Liver (tissue), 9 donors: Measurements from ENCODE around the gene EVL. TPM values are rescaled to one million over a fixed set of nuclear protein-coding genes. Genes with fewer than 3 reads are reported as not detected.

Experiments used
- DNase-seq: peaks from one replicate; pipeline ENCODE4 v3.0.0-alpha.2; 2017; ENCODE audit warnings: low spot score
- H3K27ac ChIP-seq, 2 donors: one replicate each; pipeline ENCODE4 v1.7.0; 2013; ENCODE audit warnings: inconsistent platforms in 2 of 2, low read length in 2 of 2, control low read depth in 1 of 2, low read depth in 1 of 2, mild to moderate bottlenecking in 1 of 2
- H3K27me3 ChIP-seq, 4 donors: one replicate each; pipeline versions ENCODE4 v1.6.1 to v1.7.0; 2013; ENCODE audit warnings: low read length in 3 of 4, inconsistent platforms in 1 of 4, mild to moderate bottlenecking in 1 of 4, moderate library complexity in 1 of 4; ENCODE audit not compliant: control insufficient read depth in 4 of 4, insufficient read depth in 4 of 4
- H3K36me3 ChIP-seq, 4 donors: one replicate each; pipeline versions ENCODE4 v1.6.1 to v1.7.0; 2013; ENCODE audit warnings: low read length in 3 of 4, mild to moderate bottlenecking in 3 of 4, low read depth in 1 of 4, moderate library complexity in 1 of 4; ENCODE audit not compliant: control insufficient read depth in 4 of 4, insufficient read depth in 3 of 4
- H3K4me1 ChIP-seq, 4 donors: one replicate each; pipeline versions ENCODE4 v1.6.1 to v1.7.0; 2013; ENCODE audit warnings: low read length in 3 of 4, mild to moderate bottlenecking in 3 of 4, moderate library complexity in 1 of 4; ENCODE audit not compliant: control insufficient read depth in 4 of 4, insufficient read depth in 4 of 4
- H3K4me3 ChIP-seq, 3 donors: one replicate each; pipeline versions ENCODE4 v1.6.1 to v1.7.0; 2013; ENCODE audit warnings: low read length in 3 of 3, control low read depth in 1 of 3, low read depth in 1 of 3, mild to moderate bottlenecking in 1 of 3
- H3K9ac ChIP-seq, 2 donors: one replicate each; pipeline ENCODE4 v1.7.0; 2013; ENCODE audit warnings: low read length in 2 of 2, mild to moderate bottlenecking in 2 of 2, moderate library complexity in 2 of 2, control low read depth in 1 of 2, low read depth in 1 of 2
- H3K9me3 ChIP-seq, 4 donors: one replicate each; pipeline versions ENCODE4 v1.6.1 to v1.7.0; 2013; ENCODE audit warnings: low read length in 3 of 4; ENCODE audit not compliant: control insufficient read depth in 4 of 4
- ATF3 ChIP-seq: IDR thresholded peaks from 2 replicates; pipeline ENCODE4 v1.6.1; 2016; ENCODE audit warnings: antibody characterized with exemption
- CTCF ChIP-seq: fragments of 150-350 bp; IDR thresholded peaks from 2 replicates; pipeline ENCODE4 v1.5.1; 2017; ENCODE audit warnings: improper control_type of control experiment, low read depth, low read length; ENCODE audit not compliant: missing input control
- EGR1 ChIP-seq, 2 donors: IDR thresholded peaks; 2 replicates each; pipeline ENCODE4 v1.6.1; 2016 to 2018; ENCODE audit warnings: antibody characterized with exemption in 2 of 2, low read depth in 2 of 2
- FOXA1 ChIP-seq: IDR thresholded peaks from 2 replicates; pipeline ENCODE4 v1.6.1; 2016; ENCODE audit warnings: antibody characterized with exemption
- FOXA2 ChIP-seq: IDR thresholded peaks from 2 replicates; pipeline ENCODE4 v1.6.1; 2016; ENCODE audit warnings: antibody characterized with exemption
- GABPA ChIP-seq, 2 donors: IDR thresholded peaks in 1 of 2; conservative IDR thresholded peaks in 1 of 2; 2 replicates each; pipeline ENCODE4 v1.6.1; 2016; ENCODE audit warnings: antibody characterized with exemption in 2 of 2, mild to moderate bottlenecking in 1 of 2, moderate library complexity in 1 of 2
- HNF4A ChIP-seq, 2 donors: conservative IDR thresholded peaks; 2 replicates each; pipeline ENCODE4 v1.6.1; 2016; ENCODE audit warnings: antibody characterized with exemption in 2 of 2, mild to moderate bottlenecking in 2 of 2
- HNF4G ChIP-seq: IDR thresholded peaks from 2 replicates; pipeline ENCODE4 v1.6.1; 2016; ENCODE audit warnings: antibody characterized with exemption
- JUND ChIP-seq, 2 donors: IDR thresholded peaks; 2 replicates each; pipeline ENCODE4 v1.6.1; 2016; ENCODE audit warnings: antibody characterized with exemption in 2 of 2
- NR2F2 ChIP-seq: IDR thresholded peaks from 2 replicates; pipeline ENCODE4 v1.6.1; 2016; ENCODE audit warnings: antibody characterized with exemption
- RAD21 ChIP-seq, 2 donors: IDR thresholded peaks; 2 replicates each; pipeline ENCODE4 v1.6.1; 2016; ENCODE audit warnings: antibody characterized with exemption in 2 of 2, mild to moderate bottlenecking in 2 of 2
- RXRA ChIP-seq, 2 donors: IDR thresholded peaks; 2 replicates each; pipeline ENCODE4 v1.6.1; 2017 to 2018; ENCODE audit warnings: antibody characterized with exemption in 2 of 2, mild to moderate bottlenecking in 1 of 2
- SP1 ChIP-seq: IDR thresholded peaks from 2 replicates; pipeline ENCODE4 v1.6.1; 2018; ENCODE audit warnings: antibody characterized with exemption, mild to moderate bottlenecking
- TAF1 ChIP-seq: conservative IDR thresholded peaks from 2 replicates; pipeline ENCODE4 v1.6.1; 2016; ENCODE audit warnings: antibody characterized with exemption, mild to moderate bottlenecking
- YY1 ChIP-seq: IDR thresholded peaks from 2 replicates; pipeline ENCODE4 v1.6.1; 2016; ENCODE audit warnings: antibody characterized with exemption, mild to moderate bottlenecking
- WGBS: extraction: QIAGEN DNeasy Blood & Tissue Kit; methylation state at CpG from one replicate; pipeline ENCODE4 v1.1.7; 2013; 5-methylcytosine and 5-hydroxymethylcytosine counted together
- polyA plus RNA-seq, 2 donors: library from polyadenylated mRNA; stranded (reverse) in 1 of 2; unstranded in 1 of 2; fragments of 200-250 nt in 1 of 2; fragments of >200 nt in 1 of 2; fragmentation: Nextera tagmentation in 1 of 2; extraction: Ambion mirVana in 1 of 2; gene quantifications; one replicate each; pipeline versions ENCODE4 v1.2.1 to v1.2.3, GENCODE V29; 2013 to 2015
- total RNA-seq, 2 donors: library from RNA; depleted of rRNA; stranded (reverse); fragments of >200 nt; gene quantifications; one replicate each; pipeline ENCODE4 v1.2.3, GENCODE V29; 2014
- TF ChIP-seq, protein P1 (sequence below): IDR thresholded peaks from 2 replicates; pipeline ENCODE4 v1.6.1; 2016; ENCODE audit warnings: antibody characterized with exemption
- TF ChIP-seq, protein P2 (sequence below): IDR thresholded peaks from 2 replicates; pipeline ENCODE4 v1.6.1; 2016; ENCODE audit warnings: antibody characterized with exemption, mild to moderate bottlenecking
- TF ChIP-seq, protein P3 (sequence below): IDR thresholded peaks from 2 replicates; pipeline ENCODE4 v1.6.1; 2016; ENCODE audit warnings: antibody characterized with exemption
- donor health status: healthy.
- donor health status: healthy.
- donor health status: healthy.
- donor health status: healthy.
- donor health status: healthy.

EVL gene
- total and polyA plus RNA-seq, 4 donors, result 11.3 to 85.9 (median 33.9) TPM

DNA sequence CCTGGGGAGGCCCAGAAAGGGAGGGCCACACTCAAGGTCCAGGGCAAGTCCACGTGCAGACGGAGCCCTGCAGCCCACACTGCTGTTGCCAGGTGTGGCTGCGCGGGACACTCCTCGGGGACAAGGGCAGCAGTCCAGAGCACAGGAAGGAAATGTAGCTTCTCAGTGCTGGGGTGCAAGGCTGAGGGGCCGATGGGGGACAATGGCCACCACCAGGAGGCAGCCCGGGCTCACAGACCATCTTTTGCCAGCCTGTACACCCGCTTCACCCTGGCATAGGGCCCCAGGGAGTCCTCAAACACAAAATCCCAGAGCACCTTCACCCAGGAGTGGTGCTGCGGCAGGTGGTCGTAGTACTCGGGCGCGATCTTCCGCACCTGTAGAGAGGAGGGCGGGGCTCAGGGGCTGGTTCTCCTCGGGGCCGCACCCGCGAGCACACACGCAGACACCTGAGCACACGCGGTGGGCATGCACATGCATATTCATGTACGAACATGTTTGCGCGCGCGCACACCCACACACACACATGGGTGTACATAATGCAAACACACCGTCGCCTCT is 81.4 kb downstream of the EVL start:
- H3K4me1 ChIP-seq, result peaks cover 3 to 19% (median 7%) of the 10 kb centered on the region in 4 donors
- peaks cover 0 to 2% (median 0%) of the 10 kb centered on the region in 4 donors for H3K36me3 ChIP-seq
- WGBS, result 88% methylated on average over 29 of the region's 29 CpGs
- TF ChIP-seq EGR1 (IDR thresholded peaks at IDR 0.05; ENCODE audit: low read depth in 2 of 2) (no peak), HNF4A (conservative IDR thresholded peaks at IDR 0.05) (no peak), YY1 (no peak), RXRA (IDR thresholded peaks at IDR 0.05) (no peak), HNF4G (no peak)
- H3K9me3 ChIP-seq, result no peaks in the 10 kb centered on the region
- no peak overlapping the region for H3K27ac ChIP-seq
- no peak for DNase-seq
- H3K9ac ChIP-seq, result no peak overlapping the region
- no peaks in the 10 kb centered on the region for H3K27me3 ChIP-seq
- H3K4me3 ChIP-seq, result no peak overlapping the region

DNA sequence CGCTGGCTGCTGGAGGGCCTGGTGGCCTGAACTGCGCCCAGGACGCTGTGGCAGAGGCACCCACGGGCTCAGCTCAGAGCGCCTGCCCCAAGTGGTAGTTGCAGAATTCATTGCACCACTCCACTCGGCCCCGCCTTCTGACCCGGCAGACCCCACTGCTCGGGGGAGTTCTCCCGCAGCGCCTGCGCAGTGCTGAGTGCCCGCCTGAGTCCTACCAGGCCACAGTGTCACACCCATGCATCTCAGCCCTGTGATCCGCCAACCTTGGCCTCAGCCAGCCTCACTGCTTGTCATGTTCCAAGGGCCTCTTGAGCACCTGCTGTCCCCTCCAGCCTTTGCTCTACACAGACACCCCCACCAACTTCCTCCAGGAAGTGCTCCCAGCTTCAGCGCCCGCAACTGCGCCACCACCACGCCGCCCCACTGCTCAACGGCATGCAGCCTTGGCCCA is 82.0 kb downstream of the EVL start:
- no peak for TF ChIP-seq NR2F2
- TF ChIP-seq FOXA2, result no peak
- TF ChIP-seq YY1, result no peak
- TF ChIP-seq CTCF, result no peak
- TF ChIP-seq TAF1, result no peak
- TF ChIP-seq HNF4A (conservative IDR thresholded peaks at IDR 0.05), result no peak
- no peak for TF ChIP-seq RXRA (IDR thresholded peaks at IDR 0.05)
- TF ChIP-seq RAD21 (IDR thresholded peaks at IDR 0.05), result no peak
- no peak for TF ChIP-seq HNF4G
- TF ChIP-seq, protein P1, sequence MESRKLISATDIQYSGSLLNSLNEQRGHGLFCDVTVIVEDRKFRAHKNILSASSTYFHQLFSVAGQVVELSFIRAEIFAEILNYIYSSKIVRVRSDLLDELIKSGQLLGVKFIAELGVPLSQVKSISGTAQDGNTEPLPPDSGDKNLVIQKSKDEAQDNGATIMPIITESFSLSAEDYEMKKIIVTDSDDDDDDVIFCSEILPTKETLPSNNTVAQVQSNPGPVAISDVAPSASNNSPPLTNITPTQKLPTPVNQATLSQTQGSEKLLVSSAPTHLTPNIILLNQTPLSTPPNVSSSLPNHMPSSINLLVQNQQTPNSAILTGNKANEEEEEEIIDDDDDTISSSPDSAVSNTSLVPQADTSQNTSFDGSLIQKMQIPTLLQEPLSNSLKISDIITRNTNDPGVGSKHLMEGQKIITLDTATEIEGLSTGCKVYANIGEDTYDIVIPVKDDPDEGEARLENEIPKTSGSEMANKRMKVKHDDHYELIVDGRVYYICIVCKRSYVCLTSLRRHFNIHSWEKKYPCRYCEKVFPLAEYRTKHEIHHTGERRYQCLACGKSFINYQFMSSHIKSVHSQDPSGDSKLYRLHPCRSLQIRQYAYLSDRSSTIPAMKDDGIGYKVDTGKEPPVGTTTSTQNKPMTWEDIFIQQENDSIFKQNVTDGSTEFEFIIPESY, result no peak
- no peak for TF ChIP-seq GABPA (IDR thresholded peaks at IDR 0.05 in 1 of 2, conservative IDR thresholded peaks at IDR 0.05 in 1 of 2)
- no peak for TF ChIP-seq FOXA1
- no peak for TF ChIP-seq EGR1 (IDR thresholded peaks at IDR 0.05; ENCODE audit: low read depth in 2 of 2)
- TF ChIP-seq ATF3, result no peak
- TF ChIP-seq, protein P2, sequence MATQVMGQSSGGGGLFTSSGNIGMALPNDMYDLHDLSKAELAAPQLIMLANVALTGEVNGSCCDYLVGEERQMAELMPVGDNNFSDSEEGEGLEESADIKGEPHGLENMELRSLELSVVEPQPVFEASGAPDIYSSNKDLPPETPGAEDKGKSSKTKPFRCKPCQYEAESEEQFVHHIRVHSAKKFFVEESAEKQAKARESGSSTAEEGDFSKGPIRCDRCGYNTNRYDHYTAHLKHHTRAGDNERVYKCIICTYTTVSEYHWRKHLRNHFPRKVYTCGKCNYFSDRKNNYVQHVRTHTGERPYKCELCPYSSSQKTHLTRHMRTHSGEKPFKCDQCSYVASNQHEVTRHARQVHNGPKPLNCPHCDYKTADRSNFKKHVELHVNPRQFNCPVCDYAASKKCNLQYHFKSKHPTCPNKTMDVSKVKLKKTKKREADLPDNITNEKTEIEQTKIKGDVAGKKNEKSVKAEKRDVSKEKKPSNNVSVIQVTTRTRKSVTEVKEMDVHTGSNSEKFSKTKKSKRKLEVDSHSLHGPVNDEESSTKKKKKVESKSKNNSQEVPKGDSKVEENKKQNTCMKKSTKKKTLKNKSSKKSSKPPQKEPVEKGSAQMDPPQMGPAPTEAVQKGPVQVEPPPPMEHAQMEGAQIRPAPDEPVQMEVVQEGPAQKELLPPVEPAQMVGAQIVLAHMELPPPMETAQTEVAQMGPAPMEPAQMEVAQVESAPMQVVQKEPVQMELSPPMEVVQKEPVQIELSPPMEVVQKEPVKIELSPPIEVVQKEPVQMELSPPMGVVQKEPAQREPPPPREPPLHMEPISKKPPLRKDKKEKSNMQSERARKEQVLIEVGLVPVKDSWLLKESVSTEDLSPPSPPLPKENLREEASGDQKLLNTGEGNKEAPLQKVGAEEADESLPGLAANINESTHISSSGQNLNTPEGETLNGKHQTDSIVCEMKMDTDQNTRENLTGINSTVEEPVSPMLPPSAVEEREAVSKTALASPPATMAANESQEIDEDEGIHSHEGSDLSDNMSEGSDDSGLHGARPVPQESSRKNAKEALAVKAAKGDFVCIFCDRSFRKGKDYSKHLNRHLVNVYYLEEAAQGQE, result no peak
- TF ChIP-seq, protein P3, sequence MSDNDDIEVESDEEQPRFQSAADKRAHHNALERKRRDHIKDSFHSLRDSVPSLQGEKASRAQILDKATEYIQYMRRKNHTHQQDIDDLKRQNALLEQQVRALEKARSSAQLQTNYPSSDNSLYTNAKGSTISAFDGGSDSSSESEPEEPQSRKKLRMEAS, result no peak
- no peak for TF ChIP-seq SP1
- no peak for TF ChIP-seq JUND (IDR thresholded peaks at IDR 0.05)
- DNase-seq, result no peak
- Histone ChIP-seq H3K27ac (no peak overlapping the region), H3K9me3 (no peaks in the 10 kb centered on the region), H3K9ac (no peak overlapping the region), H3K27me3 (no peaks in the 10 kb centered on the region), H3K4me3 (no peak overlapping the region), H3K4me1 (peaks cover 3 to 16% (median 7%) of the 10 kb centered on the region in 4 donors), H3K36me3 (no peaks in the 10 kb centered on the region)
- WGBS, result 78% methylated on average over 20 of the region's 20 CpGs
